CD8-positive, alpha-beta memory T cell (primary cell): ENCODE results near the gene ARHGAP42. TPM values are rescaled to one million over a fixed set of nuclear protein-coding genes. Genes with fewer than 3 reads are reported as not detected.

Experiments used
- CTCF ChIA-PET: fragments of 350-600 bp; sonication (Branson Sonifier 250); formaldehyde crosslinking; loops from one replicate; lab custom pipeline; 2021; ENCODE audit warnings: antibody characterized with exemption; lab: Charles Lee
- POLR2A ChIA-PET: fragments of 350-600 bp; sonication (Branson Sonifier 250); formaldehyde crosslinking; loops from one replicate; lab custom pipeline; 2021; ENCODE audit warnings: antibody characterized with exemption; lab: Charles Lee
- DNase-seq, 5 donors: peaks; one replicate each; pipeline versions ENCODE4 v3.0.0 to v3.0.0-alpha.2; 2020 to 2022; ENCODE audit warnings: mixed read lengths in 1 of 5
- H3K27ac ChIP-seq: one replicate; pipeline ENCODE4 v1.7.0; 2013; ENCODE audit warnings: low read depth, mild to moderate bottlenecking, low read length, moderate library complexity
- H3K27me3 ChIP-seq: 2 replicates; pipeline ENCODE4 v1.7.0; 2013; ENCODE audit warnings: low read length, mild to moderate bottlenecking; ENCODE audit not compliant: insufficient read depth, poor library complexity, severe bottlenecking
- H3K36me3 ChIP-seq: 2 replicates; pipeline ENCODE4 v1.7.0; 2013; ENCODE audit warnings: mild to moderate bottlenecking, low read length, moderate library complexity; ENCODE audit not compliant: insufficient read depth
- H3K4me1 ChIP-seq: 2 replicates; pipeline ENCODE4 v1.7.0; 2013; ENCODE audit warnings: mild to moderate bottlenecking, low read length, moderate library complexity; ENCODE audit not compliant: insufficient read depth
- H3K4me3 ChIP-seq: 2 replicates; pipeline ENCODE4 v1.7.0; 2013; ENCODE audit warnings: mild to moderate bottlenecking, low read length
- H3K9me3 ChIP-seq: 2 replicates; pipeline ENCODE4 v1.7.0; 2013; ENCODE audit warnings: mild to moderate bottlenecking, low read length
- H3K27ac Mint-ChIP-seq, 8 donors: one replicate each; pipeline ENCODE4 v1.8.0; 2020 to 2021; ENCODE audit warnings: mixed read lengths in 8 of 8, mild to moderate bottlenecking in 6 of 8, inconsistent platforms in 3 of 8, moderate library complexity in 3 of 8
- H3K27me3 Mint-ChIP-seq, 2 donors: one replicate each; pipeline ENCODE4 v1.8.0; 2020 to 2021; ENCODE audit warnings: mixed read lengths in 2 of 2, mild to moderate bottlenecking in 1 of 2, moderate library complexity in 1 of 2
- H3K36me3 Mint-ChIP-seq, 3 donors: one replicate each; pipeline ENCODE4 v1.8.0; 2020 to 2021; ENCODE audit warnings: mixed read lengths in 3 of 3, inconsistent platforms in 1 of 3, mild to moderate bottlenecking in 1 of 3
- H3K4me1 Mint-ChIP-seq, 3 donors: one replicate each; pipeline ENCODE4 v1.8.0; 2020 to 2021; ENCODE audit warnings: mixed read lengths in 3 of 3, inconsistent platforms in 1 of 3, mild to moderate bottlenecking in 1 of 3
- H3K4me3 Mint-ChIP-seq, 7 donors: one replicate each; pipeline ENCODE4 v1.8.0; 2020 to 2021; ENCODE audit warnings: mixed read lengths in 7 of 7, mild to moderate bottlenecking in 6 of 7, moderate library complexity in 4 of 7, inconsistent platforms in 2 of 7
- H3K9me3 Mint-ChIP-seq, 5 donors: one replicate each; pipeline ENCODE4 v1.8.0; 2020 to 2022; ENCODE audit warnings: mixed read lengths in 5 of 5, mild to moderate bottlenecking in 3 of 5, moderate library complexity in 2 of 5, inconsistent platforms in 1 of 5
- polyA plus RNA-seq: library from polyadenylated mRNA; unstranded; fragments of 300-500 nt; fragmentation: Illumina TruSeq; gene quantifications from one replicate; pipeline ENCODE4 v1.2.3, GENCODE V29; 2021
- total RNA-seq, 2 experiments: library from RNA; stranded (reverse); gene quantifications; one replicate each; pipeline ENCODE4 v1.2.3, GENCODE V29; 2021

Gene ARHGAP42
- total and polyA plus RNA-seq, 3 experiments from 2014 or later: 0.07 to 0.18 (median 0.09) TPM

- H3K27ac Mint-ChIP-seq: no peak overlapping the region
- no peaks in the 10 kb centered on the region for H3K27me3 Mint-ChIP-seq
- H3K4me1 Mint-ChIP-seq: no peaks in the 10 kb centered on the region
- Histone ChIP-seq H3K27me3 (no peaks in the 10 kb centered on the region), H3K36me3 (no peaks in the 10 kb centered on the region), H3K4me1 (no peaks in the 10 kb centered on the region), H3K4me3 (no peak overlapping the region), H3K27ac (no peak overlapping the region), H3K9me3 (no peaks in the 10 kb centered on the region)
- peaks cover 3 to 27% (median 8%) of the 10 kb centered on the region in 5 donors for H3K9me3 Mint-ChIP-seq
- DNase-seq: no peak
- no peak overlapping the region for H3K4me3 Mint-ChIP-seq
- no peaks in the 10 kb centered on the region for H3K36me3 Mint-ChIP-seq
- POLR2A ChIA-PET: no interaction called here
- CTCF ChIA-PET: no interaction called here
Observed at GRCh38 chr11:100673063-100673462, 14.0 kb upstream of the ARHGAP42 start.

GRCh38 chr11:100674212-100674611 lies 12.9 kb upstream of the ARHGAP42 start:
- Mint-ChIP-seq H3K4me3 (no peak overlapping the region), H3K36me3 (no peaks in the 10 kb centered on the region), H3K9me3 (peaks cover 0 to 17% (median 8%) of the 10 kb centered on the region in 5 donors), H3K27me3 (no peaks in the 10 kb centered on the region), H3K27ac (no peak overlapping the region), H3K4me1 (no peaks in the 10 kb centered on the region)
- H3K4me1 ChIP-seq: no peaks in the 10 kb centered on the region
- H3K4me3 ChIP-seq: no peak overlapping the region
- no peaks in the 10 kb centered on the region for H3K36me3 ChIP-seq
- DNase-seq: no peak
- no peaks in the 10 kb centered on the region for H3K27me3 ChIP-seq
- H3K27ac ChIP-seq: no peak overlapping the region
- ChIA-PET CTCF (no interaction called here), POLR2A (no interaction called here)
- H3K9me3 ChIP-seq: no peaks in the 10 kb centered on the region

- ChIA-PET POLR2A (no interaction called here), CTCF (no interaction called here)
- Histone ChIP-seq H3K27me3 (no peaks in the 10 kb centered on the region), H3K36me3 (no peaks in the 10 kb centered on the region), H3K27ac (no peak overlapping the region), H3K4me3 (no peak overlapping the region), H3K9me3 (no peaks in the 10 kb centered on the region), H3K4me1 (no peaks in the 10 kb centered on the region)
- no peaks in the 10 kb centered on the region for H3K27me3 Mint-ChIP-seq
- H3K4me3 Mint-ChIP-seq: no peak overlapping the region
- no peak overlapping the region for H3K27ac Mint-ChIP-seq
- H3K36me3 Mint-ChIP-seq: no peaks in the 10 kb centered on the region
- no peaks in the 10 kb centered on the region for H3K4me1 Mint-ChIP-seq
- H3K9me3 Mint-ChIP-seq: peaks cover 0 to 18% (median 8%) of the 10 kb centered on the region in 5 donors
- no peak for DNase-seq
Observed at GRCh38 chr11:100675115-100675650, 11.9 kb upstream of the ARHGAP42 start.

GRCh38 chr11:100676901-100677300 lies 10.2 kb upstream of the ARHGAP42 start:
- Histone ChIP-seq H3K36me3 (no peaks in the 10 kb centered on the region), H3K27ac (no peak overlapping the region), H3K4me3 (no peak overlapping the region), H3K4me1 (no peaks in the 10 kb centered on the region), H3K27me3 (no peaks in the 10 kb centered on the region), H3K9me3 (no peaks in the 10 kb centered on the region)
- CTCF ChIA-PET: no interaction called here
- H3K4me3 Mint-ChIP-seq: no peak overlapping the region
- DNase-seq: no peak
- no peaks in the 10 kb centered on the region for H3K36me3 Mint-ChIP-seq
- no peaks in the 10 kb centered on the region for H3K27me3 Mint-ChIP-seq
- no peak overlapping the region for H3K27ac Mint-ChIP-seq
- peaks cover 0 to 4% (median 4%) of the 10 kb centered on the region in 3 donors for H3K4me1 Mint-ChIP-seq
- peaks cover 0 to 14% (median 10%) of the 10 kb centered on the region in 5 donors for H3K9me3 Mint-ChIP-seq
- POLR2A ChIA-PET: no interaction called here

GRCh38 chr11:100677796-100678195 lies 9.3 kb upstream of the ARHGAP42 start:
- Histone ChIP-seq H3K27me3 (no peaks in the 10 kb centered on the region), H3K4me1 (no peaks in the 10 kb centered on the region), H3K36me3 (no peaks in the 10 kb centered on the region), H3K9me3 (no peaks in the 10 kb centered on the region), H3K27ac (no peak overlapping the region), H3K4me3 (no peak overlapping the region)
- Mint-ChIP-seq H3K36me3 (no peaks in the 10 kb centered on the region), H3K27ac (no peak overlapping the region), H3K27me3 (no peaks in the 10 kb centered on the region), H3K4me1 (peaks cover 0 to 6% (median 4%) of the 10 kb centered on the region in 3 donors), H3K4me3 (no peak overlapping the region), H3K9me3 (peaks cover 0 to 14% (median 8%) of the 10 kb centered on the region in 5 donors)
- DNase-seq: no peak
- CTCF ChIA-PET: no interaction called here
- POLR2A ChIA-PET: no interaction called here

GRCh38 chr11:100680070-100680469 lies 7.0 kb upstream of the ARHGAP42 start:
- no peaks in the 10 kb centered on the region for H3K9me3 ChIP-seq
- H3K4me3 ChIP-seq: no peak overlapping the region
- ChIA-PET POLR2A (no interaction called here), CTCF (no interaction called here)
- Mint-ChIP-seq H3K4me1 (peaks cover 0 to 6% (median 4%) of the 10 kb centered on the region in 3 donors), H3K9me3 (peaks cover 3 to 14% (median 8%) of the 10 kb centered on the region in 5 donors), H3K36me3 (no peaks in the 10 kb centered on the region), H3K4me3 (no peak overlapping the region), H3K27me3 (no peaks in the 10 kb centered on the region), H3K27ac (peak overlapping the region in 1 of 8 donors; percentile 14)
- no peak overlapping the region for H3K27ac ChIP-seq
- DNase-seq: no peak
- H3K4me1 ChIP-seq: no peaks in the 10 kb centered on the region
- H3K27me3 ChIP-seq: no peaks in the 10 kb centered on the region
- H3K36me3 ChIP-seq: no peaks in the 10 kb centered on the region

GRCh38 chr11:100681064-100681502 lies 6.0 kb upstream of the ARHGAP42 start:
- ChIA-PET CTCF (no interaction called here), POLR2A (no interaction called here)
- Histone ChIP-seq H3K36me3 (no peaks in the 10 kb centered on the region), H3K27ac (no peak overlapping the region), H3K27me3 (no peaks in the 10 kb centered on the region), H3K9me3 (no peaks in the 10 kb centered on the region), H3K4me3 (no peak overlapping the region), H3K4me1 (no peaks in the 10 kb centered on the region)
- Mint-ChIP-seq H3K27ac (peak overlapping the region in 1 of 8 donors; percentile 59), H3K4me3 (peak overlapping the region in 2 of 7 donors; percentile 12 to 78), H3K4me1 (peaks cover under 1 to 6% (median 4%) of the 10 kb centered on the region in 3 donors), H3K27me3 (peaks cover 2 to 5% of the 10 kb centered on the region in 2 donors), H3K9me3 (peaks cover 3 to 14% (median 7%) of the 10 kb centered on the region in 5 donors), H3K36me3 (no peaks in the 10 kb centered on the region)
- peak in 2 of 5 donors; percentile 8 to 21 for DNase-seq

GRCh38 chr11:100682247-100682969 lies 4.7 kb upstream of the ARHGAP42 start:
- no peaks in the 10 kb centered on the region for H3K9me3 ChIP-seq
- no peaks in the 10 kb centered on the region for H3K4me1 ChIP-seq
- Mint-ChIP-seq H3K9me3 (peaks cover 5 to 10% (median 8%) of the 10 kb centered on the region in 5 donors), H3K4me1 (peaks cover 7 to 10% (median 8%) of the 10 kb centered on the region in 3 donors), H3K27me3 (peaks cover 9 to 13% of the 10 kb centered on the region in 2 donors), H3K36me3 (no peaks in the 10 kb centered on the region), H3K4me3 (no peak overlapping the region), H3K27ac (no peak overlapping the region)
- DNase-seq: no peak
- no peaks in the 10 kb centered on the region for H3K36me3 ChIP-seq
- H3K27me3 ChIP-seq: no peaks in the 10 kb centered on the region
- H3K27ac ChIP-seq: no peak overlapping the region
- CTCF ChIA-PET: interaction anchor here (1.0 kb wide), 1 partner anchor 103 kb away, joined by 3 read pairs; no protein-coding TSS in a partner anchor
- no peak overlapping the region for H3K4me3 ChIP-seq
- POLR2A ChIA-PET: no interaction called here
